ENCODE results near the gene PMM2. TPM values are rescaled to one million over a fixed set of nuclear protein-coding genes. Genes with fewer than 3 reads are reported as not detected.

Gene PMM2
- polyA plus RNA-seq, 1 donor (not counting 4 experiments of a cell fraction or from before 2014, with no cell fraction given), result 38.6 TPM

GRCh38 chr16:8894736-8895334 is 97.2 kb downstream of the PMM2 start:
- no peak for FAIRE-seq
- peaks cover 53 to 54% of the 10 kb centered on the region in 2 experiments for H3K36me3 ChIP-seq (ENCODE audit: control insufficient read depth in 2 of 2, extremely low read depth in 1 of 2, insufficient read depth in 2 of 2, low read length in 2 of 2)

GRCh38 chr16:8898660-8899318 is 101.2 kb downstream of the PMM2 start:
- Histone ChIP-seq H3K27me3 (ENCODE audit: control insufficient read depth, extremely low read depth, insufficient read depth, low read length) (no peaks in the 10 kb centered on the region), H3K9ac (ENCODE audit: control insufficient read depth, extremely low read depth, insufficient read depth, low read length) (no peak overlapping the region), H2AFZ (ENCODE audit: control insufficient read depth, low read length) (no peak overlapping the region), H3K79me2 (ENCODE audit: control insufficient read depth, insufficient read depth, low read length) (no peaks in the 10 kb centered on the region), H3K9me3 (ENCODE audit: control insufficient read depth, low read depth, low read length) (no peaks in the 10 kb centered on the region), H3K4me2 (ENCODE audit: control insufficient read depth, extremely low read depth, insufficient read depth, low read depth, low read length) (no peak overlapping the region), H3K4me1 (ENCODE audit: control insufficient read depth, extremely low read depth, insufficient read depth, low read length) (no peaks in the 10 kb centered on the region), H3K9me1 (ENCODE audit: control insufficient read depth, extremely low read depth, insufficient read depth, low read length) (no peaks in the 10 kb centered on the region), H3K36me3 (ENCODE audit: control insufficient read depth in 2 of 2, extremely low read depth in 1 of 2, insufficient read depth in 2 of 2, low read length in 2 of 2) (peaks cover 47 to 65% of the 10 kb centered on the region in 2 experiments), H3K27ac (ENCODE audit: control insufficient read depth, insufficient read depth, low read length) (no peak overlapping the region), H4K20me1 (ENCODE audit: control insufficient read depth, extremely low read depth, insufficient read depth, low read length) (no peaks in the 10 kb centered on the region), H3K4me3 (ENCODE audit: control insufficient read depth in 2 of 3, extremely low read depth in 1 of 3, insufficient read depth in 2 of 3, low read depth in 1 of 3, low read length in 3 of 3) (no peak overlapping the region)
- no peak for TF ChIP-seq CTCF (optimal IDR thresholded peaks at IDR 0.05 in 1 of 3, IDR thresholded peaks at IDR 0.05 in 1 of 3, conservative IDR thresholded peaks at IDR 0.05 in 1 of 3; ENCODE audit: extremely low read depth in 1 of 3, insufficient read depth in 2 of 3, low read length in 3 of 3)
- no peak for TF ChIP-seq EZH2 (IDR thresholded peaks at IDR 0.05; ENCODE audit: low read length)
- dilution Hi-C loops (cut with MboI; ENCODE audit: extremely low pct_ligation_motif_present, low sequenced_read_pairs), result no loop called here
- no peak for DNase-seq (ENCODE audit: low read depth, low spot score)
- no peak for FAIRE-seq

More at GRCh38 chr16:8894736-8895334, 97.2 kb downstream of the PMM2 start:
- Histone ChIP-seq H4K20me1 (ENCODE audit: control insufficient read depth, extremely low read depth, insufficient read depth, low read length) (no peaks in the 10 kb centered on the region), H3K27me3 (ENCODE audit: control insufficient read depth, extremely low read depth, insufficient read depth, low read length) (no peaks in the 10 kb centered on the region), H3K9me1 (ENCODE audit: control insufficient read depth, extremely low read depth, insufficient read depth, low read length) (no peaks in the 10 kb centered on the region), H3K27ac (ENCODE audit: control insufficient read depth, insufficient read depth, low read length) (no peak overlapping the region), H3K4me3 (ENCODE audit: control insufficient read depth in 2 of 3, extremely low read depth in 1 of 3, insufficient read depth in 2 of 3, low read depth in 1 of 3, low read length in 3 of 3) (no peak overlapping the region), H2AFZ (ENCODE audit: control insufficient read depth, low read length) (no peak overlapping the region), H3K79me2 (ENCODE audit: control insufficient read depth, insufficient read depth, low read length) (no peaks in the 10 kb centered on the region), H3K4me2 (ENCODE audit: control insufficient read depth, extremely low read depth, insufficient read depth, low read depth, low read length) (no peak overlapping the region), H3K9me3 (ENCODE audit: control insufficient read depth, low read depth, low read length) (no peaks in the 10 kb centered on the region), H3K4me1 (ENCODE audit: control insufficient read depth, extremely low read depth, insufficient read depth, low read length) (no peaks in the 10 kb centered on the region), H3K9ac (ENCODE audit: control insufficient read depth, extremely low read depth, insufficient read depth, low read length) (no peak overlapping the region)
- dilution Hi-C loops (cut with MboI; ENCODE audit: extremely low pct_ligation_motif_present, low sequenced_read_pairs), result no loop called here
- no peak for DNase-seq (ENCODE audit: low read depth, low spot score)
- no peak for TF ChIP-seq EZH2 (IDR thresholded peaks at IDR 0.05; ENCODE audit: low read length)
- no peak for TF ChIP-seq CTCF (optimal IDR thresholded peaks at IDR 0.05 in 1 of 3, IDR thresholded peaks at IDR 0.05 in 1 of 3, conservative IDR thresholded peaks at IDR 0.05 in 1 of 3; ENCODE audit: extremely low read depth in 1 of 3, insufficient read depth in 2 of 3, low read length in 3 of 3)

Other genes with a start within 250 kb of the PMM2 start
- gene TMEM114, start 207.3 kb upstream of the PMM2 start, polyA plus RNA-seq, result not detected in 3 replicates
- gene METTL22, start 176.1 kb upstream of the PMM2 start, polyA plus RNA-seq, result 21.9 to 33.1 TPM (median 31.1 TPM) in 3 replicates
- 11.8 to 16.8 TPM (median 13.7 TPM) in 3 replicates for gene ABAT, start 123.2 kb upstream of the PMM2 start, polyA plus RNA-seq
- gene TMEM186, start 200 bp upstream of the PMM2 start, polyA plus RNA-seq, result 7.8 to 9.8 TPM (median 8.1 TPM) in 3 replicates
- 61.9 to 90.8 TPM (median 88.4 TPM) in 3 replicates for gene CARHSP1, start 71.2 kb downstream of the PMM2 start, polyA plus RNA-seq
- not detected in 3 replicates for gene LITAFD, start 84.5 kb downstream of the PMM2 start, polyA plus RNA-seq
- 25.4 to 63.4 TPM (median 36.5 TPM) in 3 replicates for gene USP7, start 166.1 kb downstream of the PMM2 start, polyA plus RNA-seq

Measured in keratinocyte (primary cell).